Thoracic aorta (tissue), 2 donors: ENCODE data around the gene ARHGAP8. TPM values are rescaled to one million over a fixed set of nuclear protein-coding genes. Genes with fewer than 3 reads are reported as not detected.

ENCODE experiments used
- ATAC-seq: fragments of 150-250 bp; one replicate; pipeline ENCODE4 v1.8.0; 2017; ENCODE audit warnings: low read depth; ENCODE audit not compliant: insufficient number of reproducible peaks, low FRiP score
- DNase-seq: peaks from one replicate; pipeline ENCODE4 v3.0.0-alpha.2; 2020; ENCODE audit warnings: low spot score
- H3K27ac ChIP-seq, 2 donors: fragments of 200-600 bp; sonication (generic); 1 replicate in 1 of 2; 2 replicates in 1 of 2; pipeline ENCODE4 v1.5.1; 2016; ENCODE audit warnings: mild to moderate bottlenecking in 2 of 2, moderate library complexity in 2 of 2
- H3K27me3 ChIP-seq: fragments of 200-600 bp; sonication (generic); replicated peaks from 2 replicates; pipeline ENCODE4 v1.6.0; 2016; ENCODE audit warnings: mild to moderate bottlenecking; ENCODE audit not compliant: insufficient read depth
- H3K36me3 ChIP-seq: fragments of 200-600 bp; sonication (generic); one replicate; pipeline ENCODE4 v1.5.1; 2016
- H3K4me1 ChIP-seq, 2 donors: fragments of 200-600 bp; sonication (generic); 1 replicate in 1 of 2; 2 replicates in 1 of 2; pipeline versions ENCODE4 v1.5.1 to v1.6.0; 2016; ENCODE audit warnings: low read depth in 2 of 2, mild to moderate bottlenecking in 1 of 2; ENCODE audit not compliant: control insufficient read depth in 1 of 2
- H3K4me3 ChIP-seq: fragments of 200-600 bp; sonication (generic); 2 replicates; pipeline ENCODE4 v1.5.1; 2016; ENCODE audit warnings: mild to moderate bottlenecking
- H3K9me3 ChIP-seq: fragments of 200-600 bp; sonication (generic); 2 replicates; pipeline ENCODE4 v1.5.1; 2016
- CTCF ChIP-seq: fragments of 200-600 bp; sonication (generic); IDR thresholded peaks from one replicate; pipeline ENCODE4 v1.5.1; 2019; ENCODE audit warnings: antibody characterized with exemption
- total RNA-seq, 2 donors: library from RNA; depleted of rRNA; stranded (reverse); fragments of >200 nt; gene quantifications; one replicate each; pipeline versions ENCODE4 v1.1.0 to v1.2.3, GENCODE V29; 2016

ARHGAP8 gene
- total RNA-seq, 2 donors from 2014 or later = 1.2 to 4.0 TPM

DNA sequence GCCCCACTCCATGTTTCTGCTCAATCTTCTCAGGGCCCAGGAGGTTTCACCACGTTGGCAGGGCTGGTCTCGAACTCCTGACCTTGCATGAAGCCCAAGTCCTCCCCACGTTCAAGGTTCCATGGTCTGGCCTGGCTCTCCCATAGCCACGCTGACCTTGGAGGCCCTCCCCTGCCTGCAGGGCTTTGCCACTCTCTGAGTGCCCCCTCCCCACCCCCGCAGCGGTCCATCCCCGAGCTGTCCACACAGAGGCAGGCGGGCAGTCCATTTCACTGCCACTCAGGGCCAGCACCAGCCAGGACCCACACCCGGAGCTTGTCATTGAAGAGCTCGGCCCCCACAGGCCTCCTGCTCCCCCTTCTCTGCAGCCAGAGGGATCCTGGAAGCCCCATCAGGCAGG is 30.7 kb downstream of the ARHGAP8 start:
- no peak for ATAC-seq
- H3K27ac ChIP-seq = no peak overlapping the region
- H3K9me3 ChIP-seq = no peaks in the 10 kb centered on the region
- H3K36me3 ChIP-seq = no peaks in the 10 kb centered on the region
- H3K4me1 ChIP-seq = no peaks in the 10 kb centered on the region
- no peak overlapping the region for H3K4me3 ChIP-seq
- no peak for TF ChIP-seq CTCF
- no peak for DNase-seq
- no peaks in the 10 kb centered on the region for H3K27me3 ChIP-seq

DNA sequence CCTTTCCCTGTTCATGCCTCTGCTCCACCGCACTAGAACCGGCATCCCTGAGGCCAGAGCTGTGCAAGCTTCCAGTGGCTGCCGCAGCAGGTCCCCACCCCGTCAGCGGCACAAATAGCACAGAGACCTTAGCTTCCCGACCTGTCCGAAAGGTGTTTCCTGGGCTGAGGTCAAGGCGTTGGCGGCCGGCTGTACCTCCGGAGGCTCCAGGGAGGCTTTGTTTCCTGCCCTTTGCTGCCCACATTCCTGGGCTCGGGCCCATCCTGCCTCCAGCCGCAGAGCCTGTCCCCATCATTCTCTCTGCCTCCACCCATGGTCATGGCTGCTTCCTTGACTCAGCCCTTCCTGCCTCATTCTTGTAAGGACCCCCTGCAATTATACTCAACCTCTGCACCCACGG is 31.2 kb downstream of the ARHGAP8 start:
- Histone ChIP-seq H3K9me3 (no peaks in the 10 kb centered on the region), H3K4me3 (no peak overlapping the region), H3K4me1 (no peaks in the 10 kb centered on the region), H3K27ac (no peak overlapping the region), H3K36me3 (no peaks in the 10 kb centered on the region), H3K27me3 (no peaks in the 10 kb centered on the region)
- ATAC-seq (no peak), DNase-seq (no peak)
- TF ChIP-seq CTCF = no peak

GRCh38 chr22:44786136-44786535 is 33.8 kb downstream of the ARHGAP8 start:
- DNase-seq (no peak), ATAC-seq (no peak)
- Histone ChIP-seq H3K4me3 (no peak overlapping the region), H3K27me3 (no peaks in the 10 kb centered on the region), H3K9me3 (no peaks in the 10 kb centered on the region), H3K36me3 (no peaks in the 10 kb centered on the region), H3K4me1 (no peaks in the 10 kb centered on the region), H3K27ac (no peak overlapping the region)
- no peak for TF ChIP-seq CTCF

DNA sequence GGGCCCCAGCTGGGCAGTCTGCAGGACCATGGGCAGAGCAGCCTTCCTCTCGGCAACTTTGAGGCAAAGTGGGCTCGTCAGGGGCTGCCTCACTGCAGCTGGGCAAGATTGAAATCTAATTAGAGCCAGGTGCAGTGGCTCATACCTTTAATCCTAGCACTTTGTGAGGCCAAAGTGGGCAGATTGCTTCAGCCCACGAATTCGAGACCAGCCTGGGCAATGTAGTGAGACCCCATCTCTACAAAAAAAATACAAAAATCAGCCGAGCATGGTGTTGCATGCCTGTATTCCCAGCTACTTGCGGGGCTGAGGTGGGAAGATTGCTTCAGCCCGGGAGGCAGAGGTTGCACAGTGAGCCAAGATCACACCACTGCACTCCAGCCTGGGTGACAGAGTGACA is 34.2 kb downstream of the ARHGAP8 start:
- TF ChIP-seq CTCF = no peak
- Histone ChIP-seq H3K4me1 (no peaks in the 10 kb centered on the region), H3K27ac (no peak overlapping the region), H3K9me3 (no peaks in the 10 kb centered on the region), H3K36me3 (no peaks in the 10 kb centered on the region), H3K27me3 (no peaks in the 10 kb centered on the region), H3K4me3 (no peak overlapping the region)
- ATAC-seq = no peak
- DNase-seq = no peak

GRCh38 chr22:44787832-44788231 is 35.5 kb downstream of the ARHGAP8 start:
- H3K36me3 ChIP-seq = no peaks in the 10 kb centered on the region
- DNase-seq (no peak), ATAC-seq (no peak)
- H3K4me3 ChIP-seq = no peak overlapping the region
- no peaks in the 10 kb centered on the region for H3K9me3 ChIP-seq
- TF ChIP-seq CTCF = no peak
- no peak overlapping the region for H3K27ac ChIP-seq
- no peaks in the 10 kb centered on the region for H3K4me1 ChIP-seq
- no peaks in the 10 kb centered on the region for H3K27me3 ChIP-seq
